GM12878 (cell line): Measurements from ENCODE around the gene KRCC1. TPM values are rescaled to one million over a fixed set of nuclear protein-coding genes. Genes with fewer than 3 reads are reported as not detected.

Experiments
- microRNA-seq: library from miRNA; unstranded; fragments of <30 nt; microRNA quantifications from one replicate; pipeline ENCODE4, GENCODE V29; 2018
- polyA plus RNA-seq, 11 experiments: library from polyadenylated mRNA; depleted of rRNA in 4 of 11; unstranded in 6 of 11; stranded (reverse) in 5 of 11; fragments of >200 nt; fragmentation: Nextera tagmentation in 4 of 11; fragmentation: Illumina TruSeq in 1 of 11; extraction: Ambion mirVana in 4 of 11; extraction: Trizol in 1 of 11; gene quantifications; 1 replicate in 1 of 11; 2 replicates in 10 of 11; pipeline versions ENCODE4 v1.2.1 to v1.2.3, GENCODE V29; 2011 to 2016; ENCODE audit warnings: inconsistent platforms in 2 of 11, missing spikeins in 2 of 11, low read depth in 1 of 11
- small RNA-seq: library from RNA; depleted of rRNA; stranded (forward); fragments of <200 nt; gene quantifications from one replicate; pipeline ENCODE3, GENCODE V24; 2014
- total RNA-seq, 4 experiments: library from RNA; depleted of rRNA in 3 of 4; stranded (reverse); fragments of >200 nt in 3 of 4; fragmentation: Illumina TruSeq in 1 of 4; extraction: Trizol in 1 of 4; gene quantifications; 2 replicates each; pipeline versions ENCODE4 v1.2.1 to v1.2.3, GENCODE V29; 2013 to 2021

Gene KRCC1
- total and polyA plus RNA-seq, 10 of the 15 experiments (the other 5 are each of a cell fraction or from before 2014, with no cell fraction given), result 3.8 to 27.2 (median 12.5) TPM

Small RNA genes within 50 kb of the gene (microRNA-seq; reads per million reads assigned to microRNA genes)
- gene MIR4780, result not detected

Small RNA genes within 50 kb of the gene (small RNA-seq; reads per million reads assigned to genes)
- gene MIR4780 (not detected), gene RNU2-63P (25.6 reads per million, percentile 98 among the genes with 10 or more reads in this experiment)

Other genes with a start within 250 kb of the KRCC1 start
- gene RGPD2, start 230.0 kb downstream of the KRCC1 start, total RNA-seq (2014; rRNA removed), result 1.4 TPM in 1 of 2 replicates, not detected in the other
- 0.58 and 0.83 TPM in 2 replicates for gene RGPD2, start 230.0 kb downstream of the KRCC1 start, total RNA-seq (2014; rRNA removed; fragmentation: Illumina TruSeq; extraction: Trizol)
- gene RGPD2, start 230.0 kb downstream of the KRCC1 start, total RNA-seq (2021), result 0.13 TPM in 1 of 2 replicates, not detected in the other
- 0.53 and 0.72 TPM in 2 replicates for gene RGPD2, start 230.0 kb downstream of the KRCC1 start, polyA plus RNA-seq (2011; rRNA removed)
- not detected in 2 replicates for gene RGPD2, start 230.0 kb downstream of the KRCC1 start, polyA plus RNA-seq (2014; fragmentation: Illumina TruSeq; extraction: Trizol)
- gene RGPD2, start 230.0 kb downstream of the KRCC1 start, polyA plus RNA-seq (2014; fragmentation: Nextera tagmentation; extraction: Ambion mirVana), result under 1 TPM; 0.18 to 0.20 TPM
- gene RGPD2, start 230.0 kb downstream of the KRCC1 start, polyA plus RNA-seq (2014; rRNA removed), result 0.22 and 0.38 TPM in 2 replicates
- 1 to 10 TPM in 1 of 2 experiments, under 1 TPM in 1; 0.55 to 1.1 TPM for gene RGPD2, start 230.0 kb downstream of the KRCC1 start, polyA plus RNA-seq (2016; fragmentation: Nextera tagmentation; extraction: Ambion mirVana)
- 102 and 117 TPM in 2 replicates for gene RNU2-63P, start 39.2 kb downstream of the KRCC1 start, total RNA-seq (2014; rRNA removed)
- gene RNU2-63P, start 39.2 kb downstream of the KRCC1 start, total RNA-seq (2014; rRNA removed; fragmentation: Illumina TruSeq; extraction: Trizol), result 40.1 and 56.4 TPM in 2 replicates
- 12.3 and 12.8 TPM in 2 replicates for gene RNU2-63P, start 39.2 kb downstream of the KRCC1 start, total RNA-seq (2021)
- gene RNU2-63P, start 39.2 kb downstream of the KRCC1 start, polyA plus RNA-seq (2011; rRNA removed), result 7.8 and 12.0 TPM in 2 replicates
- gene RNU2-63P, start 39.2 kb downstream of the KRCC1 start, polyA plus RNA-seq (2014; fragmentation: Illumina TruSeq; extraction: Trizol), result not detected in 2 replicates
- 10 to 100 TPM in 1 of 2 experiments, not detected in 1; 10.7 TPM for gene RNU2-63P, start 39.2 kb downstream of the KRCC1 start, polyA plus RNA-seq (2014; fragmentation: Nextera tagmentation; extraction: Ambion mirVana)
- gene RNU2-63P, start 39.2 kb downstream of the KRCC1 start, polyA plus RNA-seq (2014; rRNA removed), result not detected in 2 replicates
- gene RNU2-63P, start 39.2 kb downstream of the KRCC1 start, polyA plus RNA-seq (2016; fragmentation: Nextera tagmentation; extraction: Ambion mirVana), result not detected
- not detected in 2 replicates for gene SMYD1, start 12.0 kb upstream of the KRCC1 start, total RNA-seq (2014; rRNA removed)
- not detected in 2 replicates for gene SMYD1, start 12.0 kb upstream of the KRCC1 start, total RNA-seq (2014; rRNA removed; fragmentation: Illumina TruSeq; extraction: Trizol)
- gene SMYD1, start 12.0 kb upstream of the KRCC1 start, total RNA-seq (2021), result not detected in 2 replicates
- not detected in 2 replicates for gene SMYD1, start 12.0 kb upstream of the KRCC1 start, polyA plus RNA-seq (2011; rRNA removed)
- not detected in 2 replicates for gene SMYD1, start 12.0 kb upstream of the KRCC1 start, polyA plus RNA-seq (2014; fragmentation: Illumina TruSeq; extraction: Trizol)
- gene SMYD1, start 12.0 kb upstream of the KRCC1 start, polyA plus RNA-seq (2014; fragmentation: Nextera tagmentation; extraction: Ambion mirVana), result not detected
- gene SMYD1, start 12.0 kb upstream of the KRCC1 start, polyA plus RNA-seq (2014; rRNA removed), result 0.04 TPM in 1 of 2 replicates, not detected in the other
- gene SMYD1, start 12.0 kb upstream of the KRCC1 start, polyA plus RNA-seq (2016; fragmentation: Nextera tagmentation; extraction: Ambion mirVana), result under 1 TPM in 1 of 2 experiments, not detected in 1; 0.09 TPM
- not detected in 2 replicates for gene FABP1, start 72.3 kb upstream of the KRCC1 start, total RNA-seq (2014; rRNA removed)
- gene FABP1, start 72.3 kb upstream of the KRCC1 start, total RNA-seq (2014; rRNA removed; fragmentation: Illumina TruSeq; extraction: Trizol), result not detected in 2 replicates
- gene FABP1, start 72.3 kb upstream of the KRCC1 start, total RNA-seq (2021), result 0.56 TPM in 1 of 2 replicates, not detected in the other
- gene FABP1, start 72.3 kb upstream of the KRCC1 start, polyA plus RNA-seq (2011; rRNA removed), result not detected in 2 replicates
- not detected in 2 replicates for gene FABP1, start 72.3 kb upstream of the KRCC1 start, polyA plus RNA-seq (2014; fragmentation: Illumina TruSeq; extraction: Trizol)
- not detected for gene FABP1, start 72.3 kb upstream of the KRCC1 start, polyA plus RNA-seq (2014; fragmentation: Nextera tagmentation; extraction: Ambion mirVana)
- gene FABP1, start 72.3 kb upstream of the KRCC1 start, polyA plus RNA-seq (2014; rRNA removed), result not detected in 2 replicates
- gene FABP1, start 72.3 kb upstream of the KRCC1 start, polyA plus RNA-seq (2016; fragmentation: Nextera tagmentation; extraction: Ambion mirVana), result not detected
- gene THNSL2, start 114.6 kb upstream of the KRCC1 start, total RNA-seq (2014; rRNA removed), result not detected in 2 replicates
- not detected in 2 replicates for gene THNSL2, start 114.6 kb upstream of the KRCC1 start, total RNA-seq (2014; rRNA removed; fragmentation: Illumina TruSeq; extraction: Trizol)
- gene THNSL2, start 114.6 kb upstream of the KRCC1 start, total RNA-seq (2021), result 0.28 TPM in 1 of 2 replicates, not detected in the other
- gene THNSL2, start 114.6 kb upstream of the KRCC1 start, polyA plus RNA-seq (2011; rRNA removed), result not detected in 2 replicates
- not detected in 2 replicates for gene THNSL2, start 114.6 kb upstream of the KRCC1 start, polyA plus RNA-seq (2014; fragmentation: Illumina TruSeq; extraction: Trizol)
- not detected for gene THNSL2, start 114.6 kb upstream of the KRCC1 start, polyA plus RNA-seq (2014; fragmentation: Nextera tagmentation; extraction: Ambion mirVana)
- not detected in 2 replicates for gene THNSL2, start 114.6 kb upstream of the KRCC1 start, polyA plus RNA-seq (2014; rRNA removed)
- gene THNSL2, start 114.6 kb upstream of the KRCC1 start, polyA plus RNA-seq (2016; fragmentation: Nextera tagmentation; extraction: Ambion mirVana), result not detected